Stimulated activated naive CD8-positive, alpha-beta T cell treated with anti-CD3 and anti-CD28 coated beads, Interleukin-15, Interleukin-2, amounts not matched to agents 100 U/mL and 50 U/mL, for 24 hours (primary cell): ENCODE data around the gene BRD2.
A peak's percentile ranks its signal among the peaks of the same experiment; 100 is the strongest.

ENCODE experiments used
- ATAC-seq: fragments of 150-1000 bp; cut with Tn5 transposase; one replicate; pipeline ENCODE4 v1.10.0; 2021
- DNase-seq: peaks from one replicate; pipeline ENCODE4 v3.0.0; 2021

BRD2 gene

GRCh38 chr6:32972353-32973143 is 4.2 kb downstream of the BRD2 start:
- DNase-seq (peak; percentile 70), ATAC-seq (peak; percentile 11)

DNA sequence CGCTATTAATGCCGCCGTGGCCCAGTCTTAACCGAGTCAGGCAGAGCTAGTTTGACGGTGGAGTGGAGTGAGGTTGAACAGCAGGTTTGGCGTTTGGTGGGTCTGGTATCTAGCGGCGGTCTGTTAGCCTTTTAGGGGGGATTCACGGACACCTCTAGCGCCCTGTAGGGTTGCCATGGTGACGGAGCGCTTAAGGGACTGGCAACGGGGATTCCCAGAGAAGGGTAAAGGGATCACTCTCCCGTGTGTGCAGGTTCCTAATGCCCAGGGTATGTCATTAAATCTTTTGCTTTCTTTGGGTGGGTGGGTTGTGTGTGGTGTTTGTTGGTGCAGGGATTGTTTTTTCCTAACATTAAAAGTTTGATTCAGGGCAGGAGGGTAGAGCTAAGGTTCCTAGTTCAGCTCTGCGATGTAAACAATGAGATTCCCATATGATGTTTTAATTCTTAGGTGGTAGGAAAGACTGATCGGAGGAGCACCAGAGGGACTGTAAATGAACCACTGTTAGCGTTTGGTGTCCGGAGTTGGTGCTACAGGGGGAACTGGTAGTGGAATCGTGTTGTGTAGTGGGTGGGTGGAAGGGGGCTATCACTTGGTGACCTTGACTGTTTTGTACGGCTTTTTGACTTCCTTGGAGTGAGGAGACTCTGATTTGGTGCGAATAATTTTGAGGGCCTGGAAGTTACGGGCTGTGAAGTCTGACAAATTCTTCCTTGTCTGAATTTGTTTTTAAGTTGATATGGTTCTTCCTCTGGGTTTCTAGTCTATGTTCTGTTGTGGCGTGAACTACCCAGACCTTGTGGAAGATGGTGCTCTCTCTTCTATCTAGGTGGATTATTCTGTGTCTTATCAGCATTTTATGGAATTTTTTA is 5.0 kb downstream of the BRD2 start:
- DNase-seq (peak; percentile 61), ATAC-seq (no peak)

DNA sequence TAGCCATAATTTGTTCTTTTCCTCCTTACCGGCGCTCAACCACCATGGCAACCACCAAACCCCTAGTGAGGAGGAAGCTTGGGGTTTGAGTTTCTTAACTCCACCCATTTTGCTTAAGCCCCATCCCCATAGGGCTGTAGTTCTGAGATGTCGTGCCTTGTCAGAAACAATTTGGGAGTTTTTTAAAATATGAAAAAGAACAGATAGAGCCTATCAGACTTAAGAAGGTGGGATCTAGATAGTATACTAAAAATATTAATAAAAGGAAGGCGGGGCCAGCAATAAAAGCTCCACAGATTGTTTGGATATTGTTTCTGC is 5.6 kb downstream of the BRD2 start:
- no peak for ATAC-seq
- DNase-seq = no peak

- no peak for ATAC-seq
- no peak for DNase-seq
Observed at GRCh38 chr6:32974541-32975308, 6.3 kb downstream of the BRD2 start.

- DNase-seq (no peak), ATAC-seq (no peak)
Observed at GRCh38 chr6:32975886-32976285, 7.5 kb downstream of the BRD2 start.

GRCh38 chr6:32976334-32977069 is 8.1 kb downstream of the BRD2 start:
- ATAC-seq = no peak
- DNase-seq = no peak

GRCh38 chr6:32977272-32977952 is 9.0 kb downstream of the BRD2 start:
- ATAC-seq = no peak
- DNase-seq = no peak

- ATAC-seq = no peak
Observed at GRCh38 chr6:32977953-32978324, 9.5 kb downstream of the BRD2 start.

DNA sequence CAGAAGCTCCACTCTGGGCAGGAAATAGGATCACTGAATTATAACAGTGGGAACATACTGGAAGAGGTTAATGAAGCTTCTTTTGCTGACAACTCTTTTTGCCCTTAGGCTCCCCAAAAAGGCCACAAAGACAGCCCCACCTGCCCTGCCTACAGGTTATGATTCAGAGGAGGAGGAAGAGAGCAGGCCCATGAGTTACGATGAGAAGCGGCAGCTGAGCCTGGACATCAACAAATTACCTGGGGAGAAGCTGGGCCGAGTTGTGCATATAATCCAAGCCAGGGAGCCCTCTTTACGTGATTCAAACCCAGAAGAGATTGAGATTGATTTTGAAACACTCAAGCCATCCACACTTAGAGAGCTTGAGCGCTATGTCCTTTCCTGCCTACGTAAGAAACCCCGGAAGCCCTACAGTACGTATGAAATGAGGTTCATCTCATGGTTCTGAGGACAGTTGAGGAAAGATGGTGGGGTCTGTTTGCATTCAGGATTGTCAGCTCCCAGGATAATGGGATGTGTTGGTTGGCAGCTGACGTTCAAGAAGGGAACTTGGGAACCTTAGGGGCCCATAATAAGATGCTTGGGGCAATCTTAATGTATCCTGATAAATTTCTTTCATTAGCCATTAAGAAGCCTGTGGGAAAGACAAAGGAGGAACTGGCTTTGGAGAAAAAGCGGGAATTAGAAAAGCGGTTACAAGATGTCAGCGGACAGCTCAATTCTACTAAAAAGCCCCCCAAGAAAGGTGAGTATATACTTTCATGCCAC is 11.5 kb downstream of the BRD2 start:
- ATAC-seq (no peak), DNase-seq (no peak)

More at GRCh38 chr6:32977953-32978324, 9.5 kb downstream of the BRD2 start:
- DNase-seq = no peak

GRCh38 chr6:32980488-32981038 is 12.2 kb downstream of the BRD2 start:
- ATAC-seq (no peak), DNase-seq (no peak)

DNA sequence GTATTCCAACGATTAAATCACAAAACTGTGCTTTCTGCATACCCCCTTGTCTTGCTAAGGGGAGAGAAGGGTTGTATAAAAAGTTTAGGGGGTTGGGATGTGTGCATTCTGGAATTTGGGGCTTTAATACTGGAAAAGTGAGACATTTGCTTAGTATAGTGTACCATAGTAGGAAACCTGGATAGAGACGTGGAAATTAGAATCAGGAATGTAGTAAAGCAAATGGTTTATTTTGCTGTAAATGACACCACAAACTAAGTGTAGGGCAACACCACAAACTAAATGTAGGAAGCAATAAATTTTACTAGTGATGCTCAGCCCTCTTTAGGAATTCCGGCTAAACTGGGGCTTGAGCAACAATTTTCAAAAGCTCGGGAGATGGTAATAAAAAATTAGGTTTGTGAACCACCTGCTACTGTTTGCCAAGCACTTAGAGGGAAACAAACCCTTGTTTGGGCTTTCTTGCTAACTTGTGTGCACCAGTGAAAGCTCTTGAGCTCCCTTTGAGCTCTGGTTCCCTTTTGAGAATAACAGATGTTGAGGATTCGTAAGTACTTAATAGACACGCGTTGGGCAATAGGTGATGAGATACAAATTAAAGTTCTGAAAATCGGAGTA is 13.8 kb downstream of the BRD2 start:
- ATAC-seq (no peak), DNase-seq (no peak)

- no peak for ATAC-seq
- DNase-seq = no peak
Observed at GRCh38 chr6:32982702-32983492, 14.5 kb downstream of the BRD2 start.

- ATAC-seq = no peak
Observed at GRCh38 chr6:32983493-32983848, 15.1 kb downstream of the BRD2 start.

GRCh38 chr6:32983964-32984621 is 15.7 kb downstream of the BRD2 start:
- peak; percentile 6 for ATAC-seq

More at GRCh38 chr6:32983493-32983848, 15.1 kb downstream of the BRD2 start:
- DNase-seq = no peak

DNA sequence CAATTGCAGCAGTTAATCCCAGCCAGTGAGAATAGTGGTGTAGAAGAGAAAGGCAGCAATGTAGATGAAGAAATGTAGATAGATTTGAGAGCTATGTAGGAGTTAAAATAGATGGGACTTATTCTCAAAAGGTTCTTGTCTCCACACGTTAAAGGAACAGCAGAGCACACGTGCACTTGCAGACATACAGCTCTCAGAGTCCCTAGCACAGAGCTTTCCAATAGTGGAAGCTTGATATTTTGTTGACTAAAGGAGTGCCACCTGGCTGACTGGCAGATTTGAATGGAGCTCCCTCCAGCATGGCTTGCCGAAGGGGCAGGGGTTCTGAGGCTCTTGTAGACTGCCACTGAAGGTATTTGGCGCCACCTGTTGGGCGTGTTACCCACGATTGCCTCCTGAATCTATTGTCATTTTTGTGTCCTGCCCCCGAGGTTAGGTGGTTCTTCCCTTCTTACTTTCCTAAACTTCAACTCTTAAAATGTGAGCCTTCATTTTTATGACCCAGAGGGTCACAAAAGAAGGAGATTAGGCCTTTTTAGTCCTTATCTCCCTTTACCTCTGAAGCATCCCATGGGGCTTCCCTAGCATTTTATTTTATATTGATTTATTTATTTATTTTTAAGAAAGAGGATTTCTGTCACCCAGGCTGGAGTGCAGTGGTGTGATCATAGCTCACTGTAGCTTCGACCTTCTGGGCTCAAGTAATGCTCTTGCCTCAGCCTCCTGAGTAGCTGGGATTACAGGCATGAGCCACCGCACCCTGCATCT is 16.4 kb downstream of the BRD2 start:
- peak; percentile 93 for DNase-seq
- ATAC-seq = peak; percentile 88

More at GRCh38 chr6:32983964-32984621, 15.7 kb downstream of the BRD2 start:
- DNase-seq = no peak

GRCh38 chr6:32989368-32989767 is 21.0 kb downstream of the BRD2 start:
- ATAC-seq (peak; percentile 25), DNase-seq (no peak)

- ATAC-seq (no peak), DNase-seq (no peak)
Observed at GRCh38 chr6:32991972-32992371, 23.6 kb downstream of the BRD2 start.
